Glutamatergic neuron (in vitro differentiated cells): Measurements from ENCODE around the gene CYP1A2. TPM values are rescaled to one million over a fixed set of nuclear protein-coding genes. Genes with fewer than 3 reads are reported as not detected.

Experiments
- DNase-seq: peaks from one replicate; pipeline ENCODE4 v3.0.0; 2022
- H3K27ac Mint-ChIP-seq: one replicate; pipeline ENCODE4 v1.8.0; 2020; ENCODE audit warnings: mild to moderate bottlenecking, mixed read lengths, inconsistent platforms; ENCODE audit not compliant: unreplicated experiment
- H3K27me3 Mint-ChIP-seq: one replicate; pipeline ENCODE4 v1.8.0; 2020; ENCODE audit warnings: mild to moderate bottlenecking, moderate library complexity, mixed read lengths, inconsistent platforms; ENCODE audit not compliant: unreplicated experiment
- H3K36me3 Mint-ChIP-seq: one replicate; pipeline ENCODE4 v1.8.0; 2020; ENCODE audit warnings: mild to moderate bottlenecking, mixed read lengths, inconsistent platforms; ENCODE audit not compliant: unreplicated experiment
- H3K4me1 Mint-ChIP-seq: one replicate; pipeline ENCODE4 v1.8.0; 2020; ENCODE audit warnings: mild to moderate bottlenecking, low read depth, mixed read lengths, inconsistent platforms; ENCODE audit not compliant: unreplicated experiment
- H3K4me3 Mint-ChIP-seq: one replicate; pipeline ENCODE4 v1.8.0; 2020; ENCODE audit warnings: mild to moderate bottlenecking, mixed read lengths, inconsistent platforms; ENCODE audit not compliant: unreplicated experiment
- H3K9me3 Mint-ChIP-seq: one replicate; pipeline ENCODE4 v1.8.0; 2020; ENCODE audit warnings: mild to moderate bottlenecking, moderate library complexity, mixed read lengths, inconsistent platforms; ENCODE audit not compliant: unreplicated experiment
- total RNA-seq: library from RNA; stranded (reverse); fragmentation: NEBNext Ultra II Directional; extraction: Animal tissue kit (Norgen Biotek cat#: 25700); gene quantifications from one replicate; pipeline ENCODE4 v1.2.1, GENCODE V29; 2021; ENCODE audit not compliant: unreplicated experiment
- TF ChIP-seq, protein P1 (sequence below): fragments of 200-600 bp; sonication (generic); IDR thresholded peaks from one replicate; pipeline ENCODE4 v1.5.0; 2021; ENCODE audit not compliant: partially characterized antibody, unreplicated experiment

CYP1A2 gene
- total RNA-seq, 1 donor from 2014 or later = not detected

DNA sequence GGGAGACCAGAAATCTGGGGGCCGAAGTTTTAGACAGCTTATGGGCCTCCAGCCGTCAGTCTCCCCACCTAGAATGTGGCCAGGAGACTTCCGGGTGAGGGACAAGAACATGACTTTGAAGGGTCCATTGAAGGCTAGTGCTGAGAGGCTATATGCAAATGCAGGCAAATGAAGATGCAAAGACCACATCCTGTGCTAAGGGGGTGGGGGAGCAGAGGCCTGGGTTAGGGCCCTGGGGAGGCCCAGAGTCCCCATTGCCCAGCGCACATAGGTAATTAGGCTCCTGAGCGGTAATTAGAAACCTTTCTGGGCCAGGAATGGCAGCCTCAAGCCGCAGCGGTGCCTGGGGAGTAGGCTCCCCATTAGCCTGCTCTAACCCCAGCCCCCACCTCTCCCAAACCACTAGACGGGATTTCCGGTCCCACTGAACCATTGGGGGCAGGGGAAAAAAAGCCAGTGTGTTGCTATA is 40.1 kb downstream of the CYP1A2 start:
- H3K27ac Mint-ChIP-seq = peak overlapping the region; percentile 62

DNA sequence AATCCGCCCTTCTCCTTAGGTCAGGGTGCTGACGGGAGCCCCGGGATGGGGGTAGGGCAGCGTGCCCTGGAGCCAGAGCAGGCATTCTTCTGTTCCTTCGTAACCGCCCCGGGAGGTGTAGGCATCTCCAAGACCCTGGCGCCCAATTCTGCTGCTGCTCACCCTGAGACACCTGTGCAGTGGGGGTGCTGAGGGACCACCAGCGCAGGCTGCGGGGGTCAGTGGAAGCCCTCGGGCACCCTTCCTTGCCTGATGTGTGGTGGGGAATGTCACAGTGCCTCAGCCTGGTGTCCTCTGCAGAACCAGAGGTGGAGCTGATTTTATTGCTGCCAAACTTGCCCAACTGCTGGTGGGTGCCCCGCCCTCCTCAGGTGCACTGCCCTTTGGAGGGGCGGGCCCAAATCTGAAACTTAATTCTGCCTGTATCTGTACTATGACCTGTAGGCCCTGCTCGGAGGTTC is 40.6 kb downstream of the CYP1A2 start:
- H3K27ac Mint-ChIP-seq = no peak overlapping the region
- peaks cover 36% of the 10 kb centered on the region for H3K4me1 Mint-ChIP-seq
- H3K36me3 Mint-ChIP-seq = no peaks in the 10 kb centered on the region
- DNase-seq = no peak
- peaks cover 9% of the 10 kb centered on the region for H3K27me3 Mint-ChIP-seq
- TF ChIP-seq, protein P1, sequence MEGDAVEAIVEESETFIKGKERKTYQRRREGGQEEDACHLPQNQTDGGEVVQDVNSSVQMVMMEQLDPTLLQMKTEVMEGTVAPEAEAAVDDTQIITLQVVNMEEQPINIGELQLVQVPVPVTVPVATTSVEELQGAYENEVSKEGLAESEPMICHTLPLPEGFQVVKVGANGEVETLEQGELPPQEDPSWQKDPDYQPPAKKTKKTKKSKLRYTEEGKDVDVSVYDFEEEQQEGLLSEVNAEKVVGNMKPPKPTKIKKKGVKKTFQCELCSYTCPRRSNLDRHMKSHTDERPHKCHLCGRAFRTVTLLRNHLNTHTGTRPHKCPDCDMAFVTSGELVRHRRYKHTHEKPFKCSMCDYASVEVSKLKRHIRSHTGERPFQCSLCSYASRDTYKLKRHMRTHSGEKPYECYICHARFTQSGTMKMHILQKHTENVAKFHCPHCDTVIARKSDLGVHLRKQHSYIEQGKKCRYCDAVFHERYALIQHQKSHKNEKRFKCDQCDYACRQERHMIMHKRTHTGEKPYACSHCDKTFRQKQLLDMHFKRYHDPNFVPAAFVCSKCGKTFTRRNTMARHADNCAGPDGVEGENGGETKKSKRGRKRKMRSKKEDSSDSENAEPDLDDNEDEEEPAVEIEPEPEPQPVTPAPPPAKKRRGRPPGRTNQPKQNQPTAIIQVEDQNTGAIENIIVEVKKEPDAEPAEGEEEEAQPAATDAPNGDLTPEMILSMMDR = no peak
- no peaks in the 10 kb centered on the region for H3K9me3 Mint-ChIP-seq
- H3K4me3 Mint-ChIP-seq = no peak overlapping the region

More for the DNA sequence above, 40.1 kb downstream of the CYP1A2 start:
- no peaks in the 10 kb centered on the region for H3K36me3 Mint-ChIP-seq
- DNase-seq = peak; percentile 40
- peaks cover 37% of the 10 kb centered on the region for H3K4me1 Mint-ChIP-seq
- TF ChIP-seq, protein P1 = no peak
- no peaks in the 10 kb centered on the region for H3K9me3 Mint-ChIP-seq
- peaks cover 9% of the 10 kb centered on the region for H3K27me3 Mint-ChIP-seq
- H3K4me3 Mint-ChIP-seq = peak overlapping the region; percentile 54

DNA sequence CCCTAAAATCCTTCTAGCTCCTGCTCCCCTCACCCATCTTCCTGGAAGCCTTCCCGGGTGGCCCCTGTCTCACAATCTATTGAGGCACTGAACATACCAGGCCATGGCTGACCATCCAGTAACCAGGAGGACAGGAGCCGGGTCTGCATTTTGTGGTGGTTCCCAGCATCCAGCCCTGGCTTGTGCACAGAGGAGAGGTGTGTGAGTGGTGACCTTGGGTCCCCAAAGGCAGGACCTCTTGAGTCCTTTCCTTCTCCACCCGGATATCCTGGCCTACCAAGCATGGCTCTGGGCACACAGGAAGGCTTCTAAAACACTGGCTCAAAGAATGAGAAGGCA is 41.1 kb downstream of the CYP1A2 start:
- no peak overlapping the region for H3K27ac Mint-ChIP-seq
- H3K4me1 Mint-ChIP-seq = peaks cover 36% of the 10 kb centered on the region

DNA sequence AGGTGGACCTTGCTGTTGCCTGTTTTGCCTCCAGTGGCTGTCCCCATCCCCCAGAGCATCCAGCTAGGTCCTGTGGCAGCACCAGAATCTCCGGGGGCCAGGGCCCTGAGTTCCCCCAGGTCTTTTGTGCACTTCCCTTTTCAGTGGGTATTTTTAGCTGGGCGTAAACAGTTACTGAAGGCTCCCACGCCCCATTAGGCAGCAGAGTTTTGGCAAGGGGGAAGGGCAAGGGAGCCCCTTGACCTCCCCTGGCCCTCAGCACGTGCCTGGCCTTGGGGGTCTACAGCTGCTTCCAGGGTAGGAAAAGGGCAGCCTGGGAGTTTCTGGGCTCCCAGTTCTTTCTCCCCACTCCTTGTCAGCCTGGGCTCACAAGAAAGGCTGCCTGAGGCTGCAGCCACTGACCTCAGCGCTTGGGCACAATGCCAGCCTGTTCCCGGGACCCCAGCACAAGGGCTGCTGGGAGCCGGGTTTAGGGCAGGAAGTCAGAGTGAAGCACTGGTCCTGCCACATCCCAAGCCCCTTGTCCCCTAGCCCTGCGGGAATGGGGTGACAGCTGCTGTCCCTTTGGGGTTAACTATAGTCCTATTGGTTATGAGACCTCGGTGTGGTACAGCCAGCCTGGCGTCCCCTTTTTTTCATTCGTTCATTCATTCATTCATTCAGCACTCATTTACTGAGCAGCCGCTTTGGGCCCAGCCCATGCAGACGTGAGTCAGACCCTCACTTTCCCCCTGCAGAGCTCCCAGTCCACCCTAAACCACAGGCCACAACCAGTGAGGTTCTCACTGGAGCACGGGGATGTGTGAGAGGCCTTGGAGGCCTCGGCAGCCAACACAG is 41.7 kb downstream of the CYP1A2 start:
- peaks cover 36% of the 10 kb centered on the region for H3K4me1 Mint-ChIP-seq
- TF ChIP-seq, protein P1 = no peak
- no peak for DNase-seq
- H3K9me3 Mint-ChIP-seq = no peaks in the 10 kb centered on the region
- H3K27ac Mint-ChIP-seq = no peak overlapping the region
- H3K27me3 Mint-ChIP-seq = peaks cover 10% of the 10 kb centered on the region
- no peaks in the 10 kb centered on the region for H3K36me3 Mint-ChIP-seq
- no peak overlapping the region for H3K4me3 Mint-ChIP-seq

More for the DNA sequence above, 41.1 kb downstream of the CYP1A2 start:
- H3K36me3 Mint-ChIP-seq = no peaks in the 10 kb centered on the region
- H3K4me3 Mint-ChIP-seq = no peak overlapping the region
- no peak for DNase-seq
- TF ChIP-seq, protein P1 = no peak
- no peaks in the 10 kb centered on the region for H3K9me3 Mint-ChIP-seq
- H3K27me3 Mint-ChIP-seq = peaks cover 10% of the 10 kb centered on the region

DNA sequence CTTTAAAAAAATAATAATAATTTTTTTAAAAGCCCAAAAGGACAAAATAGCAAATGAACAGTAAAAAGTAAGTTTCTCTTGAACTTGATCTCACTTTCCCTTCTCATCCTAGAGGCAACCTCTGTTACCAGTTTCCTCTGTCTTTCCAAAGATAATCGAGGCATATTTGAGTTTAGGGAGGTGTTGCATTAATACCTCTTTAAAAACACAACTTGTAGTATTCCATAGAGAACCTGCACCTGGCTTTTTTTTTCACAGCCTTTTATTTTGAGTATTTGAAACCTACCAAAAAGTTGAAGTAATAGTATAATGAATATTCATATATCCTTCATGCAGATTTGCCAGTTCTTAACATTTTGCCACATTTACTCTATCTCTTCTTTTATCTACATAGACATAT is 42.4 kb downstream of the CYP1A2 start:
- Mint-ChIP-seq H3K4me1 (peaks cover 33% of the 10 kb centered on the region), H3K36me3 (no peaks in the 10 kb centered on the region), H3K4me3 (no peak overlapping the region), H3K27ac (no peak overlapping the region), H3K27me3 (peaks cover 10% of the 10 kb centered on the region), H3K9me3 (no peaks in the 10 kb centered on the region)
- TF ChIP-seq, protein P1 = no peak
- DNase-seq = no peak
